ENCODE measurements around the gene MTUS2.

The MTUS2 gene

GRCh38 chr13:29369060-29369743 lies 549.1 kb downstream of the MTUS2 start:
- Histone ChIP-seq H3K4me2 (ENCODE audit: insufficient read depth, low read length) (no peak overlapping the region), H3K79me2 (ENCODE audit: insufficient read depth, low read length) (0 out of 2 replicates have a peak, but pooled peaks cover 6% of the 10 kb centered on the region), H3K9ac (ENCODE audit: low read depth, low read length) (no peak overlapping the region), H3K9me3 (ENCODE audit: insufficient read depth, low read length, severe bottlenecking) (peaks cover 15% of the 10 kb centered on the region), H3K27ac (ENCODE audit: low read length) (no peak overlapping the region), H3K4me1 (ENCODE audit: insufficient read depth, low read length) (no peaks in the 10 kb centered on the region), H2AFZ (ENCODE audit: low read depth, low read length) (no peak overlapping the region), H4K20me1 (ENCODE audit: insufficient read depth, low read length) (no peaks in the 10 kb centered on the region), H3K4me3 (ENCODE audit: low read depth in 1 of 2, low read length in 2 of 2) (no peak overlapping the region), H3K36me3 (ENCODE audit: insufficient read depth, low read length) (peaks cover 71% of the 10 kb centered on the region), H3K27me3 (ENCODE audit: insufficient read depth, low read length, poor library complexity) (no peaks in the 10 kb centered on the region)
- ATAC-seq (ENCODE audit: insufficient read depth, low read depth) (peak; percentile 80), DNase-seq (peak; percentile 42)
- peak; percentile 64 for TF ChIP-seq CTCF (IDR thresholded peaks at IDR 0.05; ENCODE audit: borderline replicate concordance, extremely low read depth, low read length, poor library complexity, severe bottlenecking)
- TF ChIP-seq EZH2 (IDR thresholded peaks at IDR 0.05; ENCODE audit: borderline replicate concordance, low read depth, low read length, severe bottlenecking) = no peak

- Histone ChIP-seq H3K9me3 (ENCODE audit: insufficient read depth, low read length, severe bottlenecking) (no peaks in the 10 kb centered on the region), H3K4me3 (ENCODE audit: low read depth in 1 of 2, low read length in 2 of 2) (no peak overlapping the region), H4K20me1 (ENCODE audit: insufficient read depth, low read length) (no peaks in the 10 kb centered on the region), H3K27ac (ENCODE audit: low read length) (no peak overlapping the region), H3K79me2 (ENCODE audit: insufficient read depth, low read length) (no peaks in the 10 kb centered on the region), H3K4me1 (ENCODE audit: insufficient read depth, low read length) (no peaks in the 10 kb centered on the region), H3K9ac (ENCODE audit: low read depth, low read length) (no peak overlapping the region), H3K36me3 (ENCODE audit: insufficient read depth, low read length) (peaks cover 22% of the 10 kb centered on the region), H3K4me2 (ENCODE audit: insufficient read depth, low read length) (no peak overlapping the region), H3K27me3 (ENCODE audit: insufficient read depth, low read length, poor library complexity) (no peaks in the 10 kb centered on the region), H2AFZ (ENCODE audit: low read depth, low read length) (no peak overlapping the region)
- ATAC-seq (ENCODE audit: insufficient read depth, low read depth) = no peak
- no peak for DNase-seq
- TF ChIP-seq EZH2 (IDR thresholded peaks at IDR 0.05; ENCODE audit: borderline replicate concordance, low read depth, low read length, severe bottlenecking) (no peak), CTCF (IDR thresholded peaks at IDR 0.05; ENCODE audit: borderline replicate concordance, extremely low read depth, low read length, poor library complexity, severe bottlenecking) (no peak)
These were observed 559.1 kb downstream of the MTUS2 start for GRCh38 chr13:29379281-29379680.

- no peaks in the 10 kb centered on the region for H3K9me3 ChIP-seq (ENCODE audit: insufficient read depth, low read length, severe bottlenecking)
- no peaks in the 10 kb centered on the region for H3K27me3 ChIP-seq (ENCODE audit: insufficient read depth, low read length, poor library complexity)
- H3K4me3 ChIP-seq (ENCODE audit: low read depth in 1 of 2, low read length in 2 of 2) = no peak overlapping the region
- no peaks in the 10 kb centered on the region for H3K79me2 ChIP-seq (ENCODE audit: insufficient read depth, low read length)
- TF ChIP-seq CTCF (IDR thresholded peaks at IDR 0.05; ENCODE audit: borderline replicate concordance, extremely low read depth, low read length, poor library complexity, severe bottlenecking) (no peak), EZH2 (IDR thresholded peaks at IDR 0.05; ENCODE audit: borderline replicate concordance, low read depth, low read length, severe bottlenecking) (no peak)
- no peak overlapping the region for H2AFZ ChIP-seq (ENCODE audit: low read depth, low read length)
- H3K4me1 ChIP-seq (ENCODE audit: insufficient read depth, low read length) = no peaks in the 10 kb centered on the region
- peaks cover 26% of the 10 kb centered on the region for H3K36me3 ChIP-seq (ENCODE audit: insufficient read depth, low read length)
- H4K20me1 ChIP-seq (ENCODE audit: insufficient read depth, low read length) = no peaks in the 10 kb centered on the region
- no peak for DNase-seq
- no peak overlapping the region for H3K9ac ChIP-seq (ENCODE audit: low read depth, low read length)
- no peak overlapping the region for H3K4me2 ChIP-seq (ENCODE audit: insufficient read depth, low read length)
- no peak overlapping the region for H3K27ac ChIP-seq (ENCODE audit: low read length)
- no peak for ATAC-seq (ENCODE audit: insufficient read depth, low read depth)
These were observed 559.7 kb downstream of the MTUS2 start for GRCh38 chr13:29379865-29380264.

Data from DND-41 (cell line).